GM19467 (cell line): ENCODE data around the gene AK5.

ENCODE experiments used
- ATAC-seq: cut with Tn5 transposase; IDR thresholded peaks from one replicate; pipeline ENCODE4 v1.9.1; 2021; ENCODE audit warnings: mild to moderate bottlenecking, moderate library complexity; ENCODE audit not compliant: unreplicated experiment

AK5 gene

GRCh38 chr1:77571642-77572041, 289.8 kb downstream of the AK5 start:
- no peak for ATAC-seq

- no peak for ATAC-seq
Measured at GRCh38 chr1:77579547-77579946, 297.7 kb downstream of the AK5 start.

GRCh38 chr1:77582905-77583304, 301.1 kb downstream of the AK5 start:
- ATAC-seq: no peak

GRCh38 chr1:77583483-77583882, 301.7 kb downstream of the AK5 start:
- ATAC-seq: no peak

- ATAC-seq: no peak
Measured at GRCh38 chr1:77584884-77585283, 303.1 kb downstream of the AK5 start.

- no peak for ATAC-seq
Measured at GRCh38 chr1:77585610-77586314, 303.9 kb downstream of the AK5 start.

- ATAC-seq: no peak
Measured at GRCh38 chr1:77589231-77589630, 307.4 kb downstream of the AK5 start.

- ATAC-seq: no peak
Measured at GRCh38 chr1:77590651-77591050, 308.8 kb downstream of the AK5 start.

GRCh38 chr1:77592906-77593305, 311.1 kb downstream of the AK5 start:
- ATAC-seq: no peak

- peak; percentile 86 for ATAC-seq
Measured at GRCh38 chr1:77594366-77595112, 312.7 kb downstream of the AK5 start.

- ATAC-seq: no peak
Measured at GRCh38 chr1:77597310-77597709, 315.5 kb downstream of the AK5 start.

GRCh38 chr1:77605246-77606026, 323.6 kb downstream of the AK5 start:
- no peak for ATAC-seq

GRCh38 chr1:77608893-77609292, 327.1 kb downstream of the AK5 start:
- no peak for ATAC-seq
